DND-41 (cell line): ENCODE results near the gene ACCSL.

Experiments used
- ATAC-seq: fragments of 200-7000 bp; cut with Tn5 transposase; 3 replicates; pipeline ENCODE4 v1.9.1; 2021; ENCODE audit warnings: low read depth; ENCODE audit not compliant: insufficient read depth
- DNase-seq: peaks from one replicate; pipeline ENCODE4 v3.0.0-alpha.2; 2020
- H2AFZ ChIP-seq: 2 replicates; pipeline ENCODE4 v1.6.0; 2012; ENCODE audit warnings: low read depth, low read length
- H3K27ac ChIP-seq: 2 replicates; pipeline ENCODE4 v1.5.1; 2012; ENCODE audit warnings: low read length, inconsistent platforms
- H3K27me3 ChIP-seq: fragments of 200-600 bp; sonication (generic); 2 replicates; pipeline ENCODE4 v1.6.0; 2012; ENCODE audit warnings: low read length, mild to moderate bottlenecking, inconsistent platforms; ENCODE audit not compliant: insufficient read depth, poor library complexity
- H3K36me3 ChIP-seq: 2 replicates; pipeline ENCODE4 v1.5.1; 2012; ENCODE audit warnings: low read length, inconsistent platforms; ENCODE audit not compliant: insufficient read depth
- H3K4me1 ChIP-seq: 2 replicates; pipeline ENCODE4 v1.5.1; 2012; ENCODE audit warnings: mild to moderate bottlenecking, low read length; ENCODE audit not compliant: insufficient read depth
- H3K4me2 ChIP-seq: 2 replicates; pipeline ENCODE4 v1.6.0; 2012; ENCODE audit warnings: mild to moderate bottlenecking, moderate library complexity, low read length, inconsistent platforms; ENCODE audit not compliant: insufficient read depth
- H3K4me3 ChIP-seq, 2 experiments: fragments of 200-600 bp in 1 of 2; shearing (Covaris generic) in 1 of 2; 2 replicates each; pipeline ENCODE4 v1.5.1; 2012 to 2016; ENCODE audit warnings: inconsistent platforms in 2 of 2, low read length in 2 of 2, mild to moderate bottlenecking in 2 of 2, low read depth in 1 of 2, moderate library complexity in 1 of 2
- H3K79me2 ChIP-seq: 2 replicates; pipeline ENCODE4 v1.6.0; 2012; ENCODE audit warnings: low read length, inconsistent platforms; ENCODE audit not compliant: insufficient read depth
- H3K9ac ChIP-seq: 2 replicates; pipeline ENCODE4 v1.6.0; 2012; ENCODE audit warnings: low read depth, mild to moderate bottlenecking, inconsistent platforms, low read length, moderate library complexity
- H3K9me3 ChIP-seq: 2 replicates; pipeline ENCODE4 v1.5.1; 2012; ENCODE audit warnings: low read length, moderate library complexity, mild to moderate bottlenecking, inconsistent platforms; ENCODE audit not compliant: insufficient read depth, severe bottlenecking
- H4K20me1 ChIP-seq: 2 replicates; pipeline ENCODE4 v1.6.0; 2012; ENCODE audit warnings: low read length; ENCODE audit not compliant: insufficient read depth
- CTCF ChIP-seq: IDR thresholded peaks from 2 replicates; pipeline ENCODE4 v1.5.1; 2012; ENCODE audit warnings: borderline replicate concordance, low read length, moderate library complexity, mild to moderate bottlenecking; ENCODE audit not compliant: poor library complexity, severe bottlenecking; ENCODE audit errors: extremely low read depth
- EZH2 ChIP-seq: IDR thresholded peaks from 3 replicates; pipeline ENCODE4 v1.6.1; 2012; ENCODE audit warnings: borderline replicate concordance, low read depth, mild to moderate bottlenecking, moderate library complexity, low read length, inconsistent platforms; ENCODE audit not compliant: severe bottlenecking

Gene ACCSL

DNA sequence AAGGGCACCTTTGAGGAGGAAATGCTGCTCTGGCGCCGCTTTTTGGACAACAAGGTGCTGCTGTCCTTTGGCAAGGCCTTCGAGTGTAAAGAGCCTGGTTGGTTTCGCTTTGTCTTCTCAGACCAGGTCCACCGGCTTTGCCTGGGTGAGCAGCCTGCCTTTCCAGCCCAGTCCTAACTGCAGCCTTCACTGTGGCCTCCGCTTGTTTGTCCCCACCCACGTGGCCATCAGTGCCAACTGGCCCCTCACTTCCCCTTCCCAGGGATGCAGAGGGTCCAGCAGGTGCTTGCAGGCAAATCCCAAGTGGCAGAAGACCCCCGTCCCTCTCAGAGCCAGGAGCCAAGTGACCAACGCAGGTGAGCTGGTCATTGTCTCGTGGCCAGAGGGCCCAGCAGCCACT lies 35.7 kb downstream of the ACCSL start:
- no peaks in the 10 kb centered on the region for H4K20me1 ChIP-seq
- H3K27me3 ChIP-seq, result peaks cover 3% of the 10 kb centered on the region
- no peaks in the 10 kb centered on the region for H3K36me3 ChIP-seq
- no peak overlapping the region for H2AFZ ChIP-seq
- H3K9ac ChIP-seq, result no peak overlapping the region
- H3K4me2 ChIP-seq, result no peak overlapping the region
- H3K27ac ChIP-seq, result no peak overlapping the region
- H3K9me3 ChIP-seq, result no peaks in the 10 kb centered on the region
- TF ChIP-seq CTCF (no peak), EZH2 (no peak)
- ATAC-seq (no peak), DNase-seq (no peak)
- H3K4me3 ChIP-seq, result no peak overlapping the region
- H3K4me1 ChIP-seq, result no peaks in the 10 kb centered on the region
- H3K79me2 ChIP-seq, result no peaks in the 10 kb centered on the region

DNA sequence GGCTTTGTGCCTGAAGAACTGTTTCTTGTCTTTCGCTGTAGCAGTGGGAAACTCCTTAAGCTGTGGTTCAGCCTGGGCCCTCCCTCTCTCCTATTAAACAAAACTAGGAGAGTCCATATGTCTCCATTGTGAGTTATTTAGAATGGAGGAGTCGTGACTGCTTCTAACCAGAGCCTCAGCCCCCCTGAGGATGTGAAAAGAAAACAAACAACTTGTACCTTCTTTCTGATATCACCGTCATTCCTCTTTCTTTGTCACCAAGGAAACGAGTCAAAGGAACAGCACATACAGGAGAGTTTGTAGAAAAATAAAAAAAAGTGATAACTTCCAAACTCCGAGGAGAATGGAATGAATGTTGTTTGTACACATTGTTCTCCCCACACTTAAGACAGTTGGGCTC lies 36.1 kb downstream of the ACCSL start:
- Histone ChIP-seq H3K36me3 (no peaks in the 10 kb centered on the region), H3K4me1 (no peaks in the 10 kb centered on the region), H3K4me2 (no peak overlapping the region), H3K79me2 (no peaks in the 10 kb centered on the region), H3K4me3 (no peak overlapping the region), H3K9ac (no peak overlapping the region), H2AFZ (no peak overlapping the region), H3K9me3 (no peaks in the 10 kb centered on the region), H4K20me1 (no peaks in the 10 kb centered on the region), H3K27ac (no peak overlapping the region), H3K27me3 (peaks cover 3% of the 10 kb centered on the region)
- TF ChIP-seq CTCF (no peak), EZH2 (no peak)
- DNase-seq (no peak), ATAC-seq (no peak)

DNA sequence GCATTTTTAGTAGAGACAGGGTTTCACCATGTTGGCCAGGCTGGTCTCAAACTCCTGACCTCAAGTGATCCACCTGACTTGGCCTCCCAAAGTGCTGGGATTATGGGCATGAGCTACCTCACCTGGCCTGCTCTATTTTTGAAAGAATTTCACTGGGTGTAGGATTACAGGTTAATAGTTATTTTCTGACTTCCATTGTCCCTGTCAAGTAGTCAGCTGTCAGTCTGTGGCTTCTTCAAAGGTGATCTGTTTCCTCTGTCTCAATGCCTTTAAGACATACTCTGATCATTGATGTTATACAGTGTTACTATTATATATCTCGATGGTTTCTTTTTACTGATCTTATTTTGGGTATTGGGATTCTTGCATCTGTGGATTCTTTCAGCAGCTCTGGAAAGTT lies 37.5 kb downstream of the ACCSL start:
- H3K27me3 ChIP-seq, result peaks cover 3% of the 10 kb centered on the region
- no peak overlapping the region for H3K27ac ChIP-seq
- H3K9me3 ChIP-seq, result no peaks in the 10 kb centered on the region
- no peaks in the 10 kb centered on the region for H3K36me3 ChIP-seq
- no peaks in the 10 kb centered on the region for H3K4me1 ChIP-seq
- H3K4me3 ChIP-seq, result no peak overlapping the region
- H3K9ac ChIP-seq, result no peak overlapping the region
- H4K20me1 ChIP-seq, result no peaks in the 10 kb centered on the region
- no peak for ATAC-seq
- no peak overlapping the region for H3K4me2 ChIP-seq
- no peak overlapping the region for H2AFZ ChIP-seq
- H3K79me2 ChIP-seq, result no peaks in the 10 kb centered on the region
- TF ChIP-seq CTCF (no peak), EZH2 (no peak)
- no peak for DNase-seq

DNA sequence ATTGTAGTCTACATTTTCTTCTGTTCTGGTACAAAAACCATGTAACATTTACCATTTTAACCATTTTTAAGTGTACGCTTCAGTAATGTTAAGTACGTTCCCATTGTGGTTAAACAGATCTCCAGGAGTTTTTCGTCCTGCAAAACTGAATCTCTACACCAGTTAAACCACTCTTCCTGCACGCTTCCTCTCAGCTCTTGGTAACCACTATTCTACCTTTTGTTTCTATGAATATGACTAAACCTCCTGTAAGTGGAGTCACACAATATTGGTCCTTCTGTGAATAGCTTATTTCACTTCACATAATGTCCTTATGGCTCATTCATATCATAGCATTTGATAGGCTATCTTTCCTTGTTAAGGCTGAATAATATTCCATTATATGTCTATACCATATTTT lies 40.6 kb downstream of the ACCSL start:
- no peak for ATAC-seq
- no peaks in the 10 kb centered on the region for H4K20me1 ChIP-seq
- H3K36me3 ChIP-seq, result no peaks in the 10 kb centered on the region
- H3K79me2 ChIP-seq, result no peaks in the 10 kb centered on the region
- no peak overlapping the region for H3K9ac ChIP-seq
- no peak for TF ChIP-seq CTCF
- TF ChIP-seq EZH2, result no peak
- no peaks in the 10 kb centered on the region for H3K9me3 ChIP-seq
- H3K27me3 ChIP-seq, result peaks cover 13% of the 10 kb centered on the region
- H2AFZ ChIP-seq, result no peak overlapping the region
- H3K4me3 ChIP-seq, result no peak overlapping the region
- no peaks in the 10 kb centered on the region for H3K4me1 ChIP-seq
- DNase-seq, result no peak
- no peak overlapping the region for H3K4me2 ChIP-seq
- H3K27ac ChIP-seq, result no peak overlapping the region
